Calu3 (cell line): ENCODE results near the gene RASA2. TPM values are rescaled to one million over a fixed set of nuclear protein-coding genes. Genes with fewer than 3 reads are reported as not detected.

ENCODE experiments used
- BruUV-seq: library from RNA; stranded (reverse); fragments of 400-500 nt; replicated peaks from 2 replicates; lab custom pipeline; 2021; lab: Mats Ljungman, UMichigan
- CTCF ChIA-PET: fragments of 300-600 bp; sonication (Branson Sonifier 250); formaldehyde crosslinking; loops from one replicate; lab custom pipeline; 2022; ENCODE audit warnings: antibody characterized with exemption; lab: Charles Lee
- DNase-seq: peaks from one replicate; pipeline ENCODE4 v3.0.0; 2022
- H3K27ac Mint-ChIP-seq: one replicate; pipeline ENCODE4 v1.8.0; 2022; ENCODE audit warnings: mixed read lengths; ENCODE audit not compliant: unreplicated experiment
- H3K27me3 Mint-ChIP-seq: one replicate; pipeline ENCODE4 v1.8.0; 2022; ENCODE audit warnings: mixed read lengths; ENCODE audit not compliant: unreplicated experiment
- H3K36me3 Mint-ChIP-seq: one replicate; pipeline ENCODE4 v1.8.0; 2022; ENCODE audit warnings: mild to moderate bottlenecking, moderate library complexity, mixed read lengths; ENCODE audit not compliant: insufficient read depth, unreplicated experiment
- H3K4me1 Mint-ChIP-seq: one replicate; pipeline ENCODE4 v1.8.0; 2022; ENCODE audit warnings: mild to moderate bottlenecking, low read depth, mixed read lengths; ENCODE audit not compliant: unreplicated experiment
- H3K4me3 Mint-ChIP-seq: one replicate; pipeline ENCODE4 v1.8.0; 2022; ENCODE audit warnings: mild to moderate bottlenecking, low read depth, moderate library complexity, mixed read lengths; ENCODE audit not compliant: unreplicated experiment
- H3K9me3 Mint-ChIP-seq: one replicate; pipeline ENCODE4 v1.8.0; 2022; ENCODE audit warnings: low read depth, mixed read lengths; ENCODE audit not compliant: unreplicated experiment
- CTCF ChIP-seq: fragments of 200-600 bp; IDR thresholded peaks from one replicate; pipeline ENCODE4 v1.8.0; 2022; ENCODE audit warnings: antibody characterized with exemption; ENCODE audit not compliant: unreplicated experiment
- intact Hi-C: fragments of 100-400 bp; cut with micrococcal nuclease; formaldehyde crosslinking; loops from one replicate; pipeline ENCODE4 v1.10.0; 2022; ENCODE audit not compliant: unreplicated experiment
- total RNA-seq: library from RNA; stranded (reverse); gene quantifications from 2 replicates; pipeline ENCODE4 v1.2.3, GENCODE V29; 2022

The RASA2 gene
- total RNA-seq, 1 experiment from 2014 or later: 37.4 TPM

DNA sequence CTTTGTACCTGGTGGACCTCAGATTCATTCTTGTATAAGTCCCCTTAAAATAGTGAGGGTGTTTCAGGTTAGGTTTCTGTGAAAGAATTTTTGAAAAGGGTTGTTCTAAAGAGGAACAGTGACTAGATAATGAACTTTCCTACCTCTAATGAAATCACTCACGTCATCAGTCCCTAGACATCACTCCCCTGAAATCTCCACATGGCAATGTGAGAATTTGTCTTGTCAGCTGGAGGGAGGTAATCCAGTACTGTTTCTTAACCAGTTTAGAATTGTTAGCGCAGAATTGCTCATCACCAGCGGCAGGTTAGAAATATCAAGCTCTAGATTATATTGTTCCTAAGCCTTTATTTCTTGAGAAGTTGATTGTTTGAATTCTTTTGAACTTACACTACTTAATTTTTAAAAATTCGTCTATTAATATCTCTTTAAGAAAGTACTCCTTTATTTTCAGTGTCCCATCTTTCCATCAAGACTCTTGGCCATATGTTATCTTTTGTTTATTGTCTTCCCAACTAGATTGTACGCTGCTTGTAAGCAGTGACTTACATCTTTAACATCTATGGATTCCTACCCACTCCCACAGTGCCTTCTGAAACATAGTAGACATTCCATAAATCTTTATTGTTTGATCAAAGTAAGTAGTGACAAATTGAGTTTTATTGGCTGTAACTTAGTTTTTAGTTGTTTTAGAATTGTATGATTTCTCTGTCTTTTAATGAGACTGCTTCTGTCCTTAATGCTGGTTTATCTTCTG, 52.8 kb downstream of the RASA2 start:
- Mint-ChIP-seq H3K27ac (peak overlapping the region; percentile 30), H3K4me1 (peaks cover 39% of the 10 kb centered on the region), H3K27me3 (no peaks in the 10 kb centered on the region), H3K36me3 (peaks cover 40% of the 10 kb centered on the region), H3K4me3 (no peak overlapping the region), H3K9me3 (peaks cover 6% of the 10 kb centered on the region)
- no peak for DNase-seq
- CTCF ChIA-PET: no interaction called here
- no TSS peak for BruUV-seq
- no peak for TF ChIP-seq CTCF
- intact Hi-C loops: loop anchor here (2.0 kb wide), 1 partner anchor 13 kb away; no protein-coding TSS in a partner anchor

DNA sequence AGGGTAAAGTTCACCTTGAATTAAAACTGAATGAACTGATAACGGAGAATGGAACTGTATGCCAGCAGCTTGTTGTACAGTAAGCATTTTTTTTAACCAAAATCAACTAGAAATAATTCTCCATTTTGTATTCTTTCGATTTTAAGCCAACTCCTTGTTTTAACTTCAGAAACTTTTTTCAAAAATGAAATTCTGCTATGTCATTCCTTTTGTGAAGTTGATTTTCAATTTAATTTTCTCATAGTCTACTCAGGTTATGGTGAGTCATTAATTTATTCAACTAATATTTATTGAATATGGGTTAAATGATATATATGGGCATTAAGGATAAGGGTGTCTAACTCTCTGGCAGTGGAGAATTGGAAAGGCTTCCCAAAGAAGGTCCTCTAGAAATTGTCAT, 53.7 kb downstream of the RASA2 start:
- BruUV-seq: no TSS peak
- CTCF ChIA-PET: no interaction called here
- Mint-ChIP-seq H3K36me3 (peaks cover 43% of the 10 kb centered on the region), H3K4me3 (no peak overlapping the region), H3K9me3 (peaks cover 5% of the 10 kb centered on the region), H3K27ac (peak overlapping the region; percentile 5), H3K27me3 (no peaks in the 10 kb centered on the region), H3K4me1 (peaks cover 39% of the 10 kb centered on the region)
- DNase-seq: no peak
- intact Hi-C loops: loop anchor here (2.0 kb wide), 1 partner anchor 14 kb away; no protein-coding TSS in a partner anchor
- TF ChIP-seq CTCF: no peak

- DNase-seq: no peak
- CTCF ChIA-PET: interaction anchor here (0.7 kb wide), 1 partner anchor 284 kb away, joined by 3 read pairs; no protein-coding TSS in a partner anchor
- H3K36me3 Mint-ChIP-seq: peaks cover 38% of the 10 kb centered on the region
- no peak overlapping the region for H3K27ac Mint-ChIP-seq
- H3K9me3 Mint-ChIP-seq: peaks cover 14% of the 10 kb centered on the region
- H3K27me3 Mint-ChIP-seq: no peaks in the 10 kb centered on the region
- no peak overlapping the region for H3K4me3 Mint-ChIP-seq
- intact Hi-C loops: no loop called here
- H3K4me1 Mint-ChIP-seq: peaks cover 32% of the 10 kb centered on the region
- TF ChIP-seq CTCF: no peak
- no TSS peak for BruUV-seq
These were observed 55.6 kb downstream of the RASA2 start for GRCh38 chr3:141542202-141542969.

DNA sequence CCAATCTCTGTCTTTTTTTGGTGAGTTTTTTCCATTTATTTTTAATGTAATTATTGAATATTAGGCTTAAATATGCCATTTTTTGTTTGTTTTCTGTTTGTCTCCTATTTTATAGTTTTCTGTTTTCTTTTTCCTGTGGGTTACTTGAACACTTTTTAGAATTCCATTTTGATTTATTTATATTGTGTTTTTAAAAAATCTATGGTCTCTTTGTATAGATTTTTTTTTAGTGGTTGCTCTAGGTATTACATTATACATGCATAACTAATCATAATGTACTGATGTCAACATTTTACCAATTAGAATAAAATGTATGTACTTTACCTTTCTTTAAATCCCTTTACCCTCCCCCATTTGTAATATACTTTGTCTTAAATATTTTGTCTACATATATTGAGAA, 56.2 kb downstream of the RASA2 start:
- H3K27me3 Mint-ChIP-seq: no peaks in the 10 kb centered on the region
- peaks cover 38% of the 10 kb centered on the region for H3K36me3 Mint-ChIP-seq
- peaks cover 26% of the 10 kb centered on the region for H3K4me1 Mint-ChIP-seq
- CTCF ChIA-PET: no interaction called here
- DNase-seq: no peak
- BruUV-seq: no TSS peak
- no peak overlapping the region for H3K4me3 Mint-ChIP-seq
- intact Hi-C loops: no loop called here
- H3K9me3 Mint-ChIP-seq: peaks cover 14% of the 10 kb centered on the region
- TF ChIP-seq CTCF: no peak
- no peak overlapping the region for H3K27ac Mint-ChIP-seq
